HEK293T (cell line): ENCODE measurements around the gene SNX19.

Experiments used
- ARNT ChIP-seq: fragments of 450-650 bp; IDR thresholded peaks from 2 replicates; pipeline ENCODE4 v1.6.1; 2017; ENCODE audit warnings: mild to moderate bottlenecking
- BHLHE40 ChIP-seq: fragments of 450-650 bp; IDR thresholded peaks from 2 replicates; pipeline ENCODE4 v1.6.1; 2016; ENCODE audit warnings: mild to moderate bottlenecking, moderate library complexity, borderline replicate concordance
- CTBP1 ChIP-seq: fragments of 450-650 bp; IDR thresholded peaks from 2 replicates; pipeline ENCODE4 v1.6.1; 2016; ENCODE audit warnings: borderline replicate concordance
- ELF4 ChIP-seq: fragments of 450-650 bp; IDR thresholded peaks from 2 replicates; pipeline ENCODE4 v1.6.1; 2017; ENCODE audit warnings: antibody characterized with exemption
- FOXA1 ChIP-seq: fragments of 450-650 bp; IDR thresholded peaks from 2 replicates; pipeline ENCODE4 v1.6.1; 2016; ENCODE audit warnings: mild to moderate bottlenecking
- FOXK2 ChIP-seq: fragments of 450-650 bp; IDR thresholded peaks from 2 replicates; pipeline ENCODE4 v1.6.1; 2016; ENCODE audit warnings: mild to moderate bottlenecking
- FOXM1 ChIP-seq: fragments of 450-650 bp; IDR thresholded peaks from 2 replicates; pipeline ENCODE4 v1.6.1; 2017; ENCODE audit warnings: mild to moderate bottlenecking, borderline replicate concordance
- HDGF ChIP-seq: fragments of 450-650 bp; IDR thresholded peaks from 2 replicates; pipeline ENCODE4 v1.6.1; 2017; ENCODE audit warnings: antibody characterized with exemption, borderline replicate concordance
- L3MBTL2 ChIP-seq: fragments of 450-650 bp; conservative IDR thresholded peaks from 2 replicates; pipeline ENCODE4 v1.6.1; 2016; ENCODE audit warnings: mild to moderate bottlenecking
- SP1 ChIP-seq: fragments of 450-650 bp; IDR thresholded peaks from 2 replicates; pipeline ENCODE4 v1.6.1; 2017
- SUZ12 ChIP-seq: fragments of 450-650 bp; IDR thresholded peaks from 2 replicates; pipeline ENCODE4 v1.6.1; 2016; ENCODE audit warnings: mild to moderate bottlenecking
- TARDBP ChIP-seq: fragments of 450-650 bp; IDR thresholded peaks from 2 replicates; pipeline ENCODE4 v1.6.1; 2016
- ZNF384 ChIP-seq: fragments of 450-650 bp; IDR thresholded peaks from 2 replicates; pipeline ENCODE4 v1.6.1; 2016
- TF ChIP-seq, protein P1 (sequence below): fragments of 450-650 bp; IDR thresholded peaks from 2 replicates; pipeline ENCODE4 v1.6.1; 2016

DNA sequence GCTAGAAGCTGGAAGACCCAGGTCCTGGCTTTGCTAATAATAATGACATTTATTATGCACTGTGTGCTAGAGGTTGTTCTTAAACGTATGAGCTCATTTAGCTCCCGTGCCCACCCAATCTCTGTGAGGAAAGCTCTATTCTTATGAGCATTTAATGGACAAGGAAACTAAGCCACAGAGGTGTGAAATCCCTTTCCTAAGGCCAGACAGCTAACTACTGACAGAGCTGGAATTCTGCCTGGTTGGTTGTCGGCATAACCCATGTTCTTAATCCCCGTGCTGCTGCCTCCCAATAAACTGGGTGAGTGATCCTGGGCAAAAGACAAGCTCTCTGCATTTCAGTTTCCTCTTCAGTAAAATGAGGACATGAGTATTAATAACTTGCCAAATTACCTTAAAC is 49.4 kb downstream of the SNX19 start:
- TF ChIP-seq ZNF384, result no peak
- TF ChIP-seq ELF4, result no peak
- TF ChIP-seq, protein P1, sequence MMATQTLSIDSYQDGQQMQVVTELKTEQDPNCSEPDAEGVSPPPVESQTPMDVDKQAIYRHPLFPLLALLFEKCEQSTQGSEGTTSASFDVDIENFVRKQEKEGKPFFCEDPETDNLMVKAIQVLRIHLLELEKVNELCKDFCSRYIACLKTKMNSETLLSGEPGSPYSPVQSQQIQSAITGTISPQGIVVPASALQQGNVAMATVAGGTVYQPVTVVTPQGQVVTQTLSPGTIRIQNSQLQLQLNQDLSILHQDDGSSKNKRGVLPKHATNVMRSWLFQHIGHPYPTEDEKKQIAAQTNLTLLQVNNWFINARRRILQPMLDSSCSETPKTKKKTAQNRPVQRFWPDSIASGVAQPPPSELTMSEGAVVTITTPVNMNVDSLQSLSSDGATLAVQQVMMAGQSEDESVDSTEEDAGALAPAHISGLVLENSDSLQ, result no peak
- TF ChIP-seq L3MBTL2, result no peak
- TF ChIP-seq SP1, result no peak
- no peak for TF ChIP-seq FOXK2
- TF ChIP-seq HDGF, result no peak
- no peak for TF ChIP-seq TARDBP
- TF ChIP-seq FOXM1, result no peak
- TF ChIP-seq BHLHE40, result no peak
- no peak for TF ChIP-seq SUZ12
- TF ChIP-seq CTBP1, result no peak
- TF ChIP-seq FOXA1, result no peak
- no peak for TF ChIP-seq ARNT
